GM21529 (cell line): ENCODE results near the gene NMT1.
"Not testable (repeated sequence)": the region's sequence is repeated elsewhere in the genome, so short reads cannot be mapped to it uniquely, and the experiment has no call there.

Experiments
- ATAC-seq: cut with Tn5 transposase; IDR thresholded peaks from one replicate; pipeline ENCODE4 v1.9.1; 2021; ENCODE audit not compliant: unreplicated experiment

The NMT1 gene

GRCh38 chr17:45036691-45037090, 24.4 kb upstream of the NMT1 start:
- no peak for ATAC-seq

- no peak for ATAC-seq
These were observed 22.1 kb upstream of the NMT1 start for GRCh38 chr17:45038728-45039634.

DNA sequence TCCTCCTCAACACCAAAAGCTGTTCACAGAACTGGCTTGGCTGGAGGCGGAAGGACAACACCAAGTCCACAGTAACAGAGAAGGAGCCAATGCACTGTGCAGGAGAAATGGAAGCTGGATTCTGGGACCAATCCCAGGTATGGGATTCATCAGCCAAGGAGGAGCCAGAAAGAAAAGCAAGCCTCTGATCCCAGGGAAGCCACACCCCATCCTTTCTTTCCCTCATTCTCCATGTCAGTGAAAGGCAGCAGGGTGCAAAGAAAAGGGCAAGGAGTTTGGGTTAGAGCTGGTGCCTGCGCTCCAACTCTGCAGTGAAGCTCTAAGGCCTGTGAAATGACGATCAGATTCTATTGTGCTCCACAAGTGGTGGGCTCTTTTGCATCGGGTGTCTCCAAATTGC, 20.7 kb upstream of the NMT1 start:
- no peak for ATAC-seq

- ATAC-seq: no peak
These were observed 18.6 kb upstream of the NMT1 start for GRCh38 chr17:45042346-45043120.

GRCh38 chr17:45043813-45044540, 17.1 kb upstream of the NMT1 start:
- ATAC-seq: no peak

- no peak for ATAC-seq
These were observed 14.5 kb upstream of the NMT1 start for GRCh38 chr17:45046537-45047125.

DNA sequence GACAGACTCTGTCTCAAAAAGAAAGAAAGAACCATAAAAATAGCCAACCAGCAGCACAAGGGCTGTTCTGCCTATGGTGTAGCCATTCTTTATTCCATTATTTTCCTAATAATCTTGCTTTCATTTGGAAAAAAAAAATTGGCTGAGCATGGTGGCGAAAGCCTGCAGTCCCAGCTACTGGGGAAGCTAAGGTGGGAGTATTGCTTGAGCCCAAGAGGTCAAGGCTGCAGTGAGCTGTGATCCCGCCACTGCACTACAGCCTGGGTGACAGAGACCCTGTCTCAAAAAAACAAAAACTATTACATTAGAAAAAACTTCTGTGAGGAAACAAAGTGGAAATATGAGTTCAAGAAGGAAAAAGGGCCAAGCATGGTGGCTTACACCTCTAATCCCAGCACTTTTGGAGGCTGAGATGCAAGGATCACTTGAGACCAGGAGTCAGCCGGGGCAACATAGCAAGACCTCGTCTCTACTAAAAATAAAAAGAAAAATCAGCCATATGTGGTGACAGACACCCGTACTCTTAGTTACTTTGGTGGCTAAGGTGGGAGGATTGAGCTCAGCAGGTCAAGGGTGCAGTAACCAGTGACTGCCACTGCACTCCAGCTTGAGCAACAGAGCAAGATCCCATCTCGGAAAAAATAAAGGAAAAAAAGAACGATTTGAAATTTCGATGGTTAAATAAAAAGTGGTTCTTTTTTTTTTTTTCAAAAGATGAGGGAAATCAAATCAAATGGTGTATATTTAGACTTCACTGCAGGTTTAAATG, 12.1 kb upstream of the NMT1 start:
- no peak for ATAC-seq

DNA sequence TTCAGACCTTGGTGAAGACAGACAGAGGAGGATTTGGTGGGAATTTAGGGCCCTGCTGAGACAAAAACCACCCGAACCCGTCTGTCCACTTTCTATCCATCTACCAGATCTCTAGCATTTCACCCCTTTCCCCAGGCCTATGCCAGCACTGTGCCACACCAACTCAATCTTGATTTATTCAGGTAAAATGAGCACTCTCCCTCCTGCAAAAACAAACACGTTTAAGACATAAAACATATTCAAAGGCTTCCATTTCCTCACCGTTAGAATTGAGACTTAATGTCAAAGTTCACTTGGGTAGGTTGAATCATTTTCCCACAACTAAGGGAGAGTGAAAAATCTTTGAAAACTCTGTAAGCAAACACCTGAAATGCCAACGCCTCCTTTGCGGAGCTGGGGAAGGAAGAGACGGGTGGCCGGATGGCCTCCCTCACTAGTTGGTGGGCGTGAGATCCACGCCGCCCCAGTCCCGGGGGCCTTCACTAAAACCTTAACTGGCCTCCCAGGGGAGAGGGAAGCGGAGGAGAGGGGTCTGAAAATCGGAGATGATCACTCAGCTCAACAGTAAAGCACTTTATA, 10.5 kb upstream of the NMT1 start:
- ATAC-seq: no peak

DNA sequence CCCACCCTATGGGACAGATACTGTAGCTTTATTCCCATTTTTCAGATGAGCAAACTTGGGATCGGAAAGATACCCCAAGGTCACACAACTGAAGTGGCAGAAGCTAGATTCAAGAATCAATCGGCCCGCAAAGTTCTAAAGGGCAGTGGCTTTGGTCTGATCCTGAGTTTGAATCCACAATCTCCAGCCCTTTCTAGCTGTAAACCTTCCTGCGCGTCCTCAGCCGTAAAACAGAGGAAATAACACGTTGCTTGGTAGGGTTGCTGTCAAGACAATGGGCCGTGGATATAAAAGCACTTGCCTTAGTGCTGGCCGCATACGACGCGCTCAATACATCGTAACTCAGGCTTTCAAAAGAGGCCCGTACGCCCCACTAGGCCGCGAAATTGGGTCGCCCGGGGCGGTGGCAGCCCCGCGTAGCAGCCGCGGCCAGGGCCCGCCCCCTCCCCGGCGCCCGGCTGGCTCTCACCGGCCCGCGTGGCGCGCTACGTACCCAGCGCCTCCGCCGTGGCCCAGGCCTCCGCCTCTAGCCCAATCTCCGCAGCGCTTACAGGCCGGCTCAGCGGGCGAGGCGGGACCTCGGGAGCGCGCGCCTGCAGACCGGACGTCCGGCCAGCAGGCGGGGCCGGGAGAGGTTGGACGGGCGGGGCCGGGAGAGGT, 9.9 kb upstream of the NMT1 start, which contains the start of gene DCAKD:
TSS of gene DCAKD (minus strand) at position 573 of the 660 bp plus-strand sequence. CDS start 16,747 bp downstream, outside the sequence.
- peak; percentile 94 for ATAC-seq

- ATAC-seq: not testable (repeated sequence)
These were observed 9.4 kb upstream of the NMT1 start for GRCh38 chr17:45051720-45052051.

DNA sequence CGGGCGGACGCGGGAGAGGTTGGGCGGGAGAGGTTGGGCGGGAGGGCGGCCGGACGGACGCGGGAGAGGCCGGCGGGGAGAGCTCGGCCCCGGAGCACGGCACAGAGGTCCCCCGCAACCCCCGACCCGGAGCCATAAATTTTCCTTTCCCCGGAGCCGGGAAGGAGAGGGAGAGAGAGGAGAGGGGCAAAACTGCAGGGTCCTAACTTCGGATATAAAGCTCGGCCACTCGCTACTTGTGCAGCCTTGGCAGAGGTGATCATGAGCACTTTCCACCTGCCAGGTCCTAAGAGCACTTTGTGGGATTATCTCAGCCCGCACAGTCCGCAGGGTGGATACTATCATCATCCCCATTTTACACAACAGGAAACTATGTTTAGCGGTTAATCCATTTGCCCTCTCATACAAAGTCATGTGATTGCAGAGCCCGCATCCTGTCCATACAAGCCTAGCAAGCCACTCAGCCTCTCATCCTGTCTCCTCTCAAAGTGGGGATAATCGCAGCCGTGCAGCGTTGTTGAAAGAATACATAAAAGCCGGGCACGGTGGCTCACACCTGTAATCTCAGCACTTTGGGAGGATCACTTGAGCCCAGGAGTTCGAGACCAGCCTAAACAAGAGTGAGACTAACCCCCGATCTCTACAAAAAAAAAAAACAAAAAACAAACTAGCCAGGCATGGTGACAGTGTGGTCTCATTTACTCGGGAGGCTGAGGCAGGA, 8.9 kb upstream of the NMT1 start:
- ATAC-seq: no peak

- no peak for ATAC-seq
These were observed 728 bp upstream of the NMT1 start for GRCh38 chr17:45060382-45060796.

GRCh38 chr17:45061606-45062205, 589 bp downstream of the NMT1 start:
- ATAC-seq: no peak

DNA sequence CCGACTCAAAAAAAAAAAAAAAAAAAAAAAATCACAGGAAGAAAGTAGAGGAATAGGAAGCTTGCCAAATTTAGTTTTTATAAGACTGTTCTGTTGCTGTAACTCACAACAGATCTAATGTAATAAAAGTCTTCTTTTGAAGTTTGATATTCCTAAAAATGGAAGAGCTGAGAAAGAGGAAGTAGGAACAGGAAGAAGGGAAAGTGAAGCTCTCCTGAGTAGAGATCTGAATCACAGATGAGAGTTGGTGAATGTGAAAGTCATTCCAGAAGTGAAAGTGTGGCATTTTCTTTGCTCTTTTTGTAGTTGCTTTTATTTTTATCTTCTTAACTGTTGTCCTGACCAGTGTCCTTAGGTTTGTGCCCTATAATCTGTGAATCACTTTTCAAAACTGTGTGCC, 2.1 kb downstream of the NMT1 start:
- ATAC-seq: no peak

- no peak for ATAC-seq
These were observed 6.5 kb downstream of the NMT1 start for GRCh38 chr17:45067637-45068036.

- ATAC-seq: no peak
These were observed 8.9 kb downstream of the NMT1 start for GRCh38 chr17:45070001-45070400.

GRCh38 chr17:45070809-45071208, 9.7 kb downstream of the NMT1 start:
- no peak for ATAC-seq

GRCh38 chr17:45073414-45074070, 12.4 kb downstream of the NMT1 start:
- ATAC-seq: no peak
